NOMO-1 (cell line): ENCODE data around the gene C17orf67.

Experiments used
- DNase-seq, 2 experiments: peaks; one replicate each; lab custom pipeline; 2025; ENCODE audit not compliant: unreplicated experiment in 2 of 2; lab: John Stamatoyannopoulos, UW

Gene C17orf67

GRCh38 chr17:56834380-56835263 lies 902 bp upstream of the C17orf67 start:
- peak; percentile 28 to 50 for DNase-seq

- peak; percentile 80 to 88 for DNase-seq
These were observed 487 bp downstream of the C17orf67 start for GRCh38 chr17:56833057-56833808.

- no peak for DNase-seq
These were observed 1.3 kb downstream of the C17orf67 start for GRCh38 chr17:56832446-56832845.

- no peak for DNase-seq
These were observed 2.2 kb downstream of the C17orf67 start for GRCh38 chr17:56831369-56832095.

- DNase-seq: no peak
These were observed 2.9 kb downstream of the C17orf67 start for GRCh38 chr17:56830726-56831368.

- no peak for DNase-seq
These were observed 6.9 kb downstream of the C17orf67 start for GRCh38 chr17:56826611-56827414.

GRCh38 chr17:56824503-56824902 lies 9.2 kb downstream of the C17orf67 start:
- DNase-seq: no peak

- no peak for DNase-seq
These were observed 9.9 kb downstream of the C17orf67 start for GRCh38 chr17:56823848-56824247.

GRCh38 chr17:56822725-56823124 lies 11.0 kb downstream of the C17orf67 start:
- no peak for DNase-seq

GRCh38 chr17:56821847-56822534 lies 11.7 kb downstream of the C17orf67 start:
- no peak for DNase-seq

GRCh38 chr17:56820207-56820606 lies 13.5 kb downstream of the C17orf67 start:
- DNase-seq: no peak

- peak; percentile 52 to 67 for DNase-seq
These were observed 14.1 kb downstream of the C17orf67 start for GRCh38 chr17:56819431-56820145.

GRCh38 chr17:56819030-56819429 lies 14.7 kb downstream of the C17orf67 start:
- no peak for DNase-seq

GRCh38 chr17:56817066-56817465 lies 16.7 kb downstream of the C17orf67 start:
- DNase-seq: no peak

- no peak for DNase-seq
These were observed 18.0 kb downstream of the C17orf67 start for GRCh38 chr17:56815711-56816110.

GRCh38 chr17:56812901-56813388 lies 20.8 kb downstream of the C17orf67 start:
- DNase-seq: no peak

GRCh38 chr17:56810891-56811775 lies 22.6 kb downstream of the C17orf67 start:
- peak in 1 of 2 experiments; percentile 6 for DNase-seq
